Spinal cord (tissue), 10 donors: ENCODE measurements around the gene SLC8A1. TPM values are rescaled to one million over a fixed set of nuclear protein-coding genes. Genes with fewer than 3 reads are reported as not detected.
A peak's percentile ranks its signal among the peaks of the same experiment; 100 is the strongest.

Source experiments
- DNase-seq, 6 donors: peaks; one replicate each; pipeline versions ENCODE4 v3.0.0 to v3.0.0-alpha.2; 2013 to 2015; ENCODE audit warnings: low spot score in 6 of 6, low read depth in 4 of 6
- H3K27ac ChIP-seq: one replicate; pipeline ENCODE4 v1.5.1; 2013; ENCODE audit warnings: low read depth, low read length, control low read depth
- H3K27me3 ChIP-seq: one replicate; pipeline ENCODE4 v1.6.1; 2013; ENCODE audit warnings: low read length; ENCODE audit not compliant: control insufficient read depth, insufficient read depth
- H3K36me3 ChIP-seq: one replicate; pipeline ENCODE4 v1.6.1; 2013; ENCODE audit warnings: low read length; ENCODE audit not compliant: control insufficient read depth, insufficient read depth
- H3K4me1 ChIP-seq: one replicate; pipeline ENCODE4 v1.6.1; 2013; ENCODE audit warnings: low read length; ENCODE audit not compliant: control insufficient read depth, insufficient read depth
- H3K4me3 ChIP-seq: one replicate; pipeline ENCODE4 v1.5.1; 2013; ENCODE audit warnings: low read depth, low read length, control low read depth
- H3K9me3 ChIP-seq: one replicate; pipeline ENCODE4 v1.6.1; 2013; ENCODE audit warnings: low read length; ENCODE audit not compliant: control insufficient read depth, insufficient read depth
- WGBS: methylation state at CpG from one replicate; pipeline ENCODE4 v1.1.5; 2013; ENCODE audit warnings: missing lambda C conversion rate; ENCODE audit not compliant: insufficient coverage; 5-methylcytosine and 5-hydroxymethylcytosine counted together
- polyA plus RNA-seq, 2 donors: library from polyadenylated mRNA; unstranded; fragments of 120-200 nt; gene quantifications; one replicate each; pipeline ENCODE4 v1.2.1, GENCODE V29; 2013; ENCODE audit not compliant: insufficient read length in 2 of 2
- total RNA-seq, 2 donors: library from RNA; depleted of rRNA in 1 of 2; stranded (reverse); fragments of 120-200 nt in 1 of 2; fragments of >200 nt in 1 of 2; gene quantifications; one replicate each; pipeline versions ENCODE4 v1.2.3 to v1.2.4, GENCODE V29; 2013 to 2014
- donor health status: healthy.

SLC8A1 gene
- total and polyA plus RNA-seq, 4 donors: 21.9 to 137 (median 56.3) TPM

- peak in 2 of 6 donors; percentile 64 to 86 for DNase-seq
- no peaks in the 10 kb centered on the region for H3K9me3 ChIP-seq
- H3K4me3 ChIP-seq: no peak overlapping the region
- 33% methylated on average over 1 of the region's 2 CpGs for WGBS
- H3K36me3 ChIP-seq: no peaks in the 10 kb centered on the region
- H3K4me1 ChIP-seq: no peaks in the 10 kb centered on the region
- H3K27me3 ChIP-seq: no peaks in the 10 kb centered on the region
- no peak overlapping the region for H3K27ac ChIP-seq
Observed at GRCh38 chr2:40251137-40251536, 200.8 kb downstream of the SLC8A1 start.

GRCh38 chr2:40249577-40249976 lies 202.3 kb downstream of the SLC8A1 start:
- no CpG with 5 or more reads among the region's 2 CpGs for WGBS
- Histone ChIP-seq H3K4me1 (no peaks in the 10 kb centered on the region), H3K27me3 (no peaks in the 10 kb centered on the region), H3K36me3 (no peaks in the 10 kb centered on the region), H3K4me3 (no peak overlapping the region), H3K27ac (no peak overlapping the region), H3K9me3 (no peaks in the 10 kb centered on the region)
- DNase-seq: no peak

- no peak for DNase-seq
- H3K27ac ChIP-seq: no peak overlapping the region
- H3K9me3 ChIP-seq: no peaks in the 10 kb centered on the region
- H3K4me3 ChIP-seq: no peak overlapping the region
- no peaks in the 10 kb centered on the region for H3K4me1 ChIP-seq
- WGBS: no CpG with 5 or more reads among the region's 1 CpG
- no peaks in the 10 kb centered on the region for H3K36me3 ChIP-seq
- H3K27me3 ChIP-seq: no peaks in the 10 kb centered on the region
Observed at GRCh38 chr2:40248294-40248693, 203.6 kb downstream of the SLC8A1 start.

GRCh38 chr2:40244675-40245074 lies 207.2 kb downstream of the SLC8A1 start:
- DNase-seq: peak in 1 of 6 donors; percentile 44

GRCh38 chr2:40244251-40244650 lies 207.6 kb downstream of the SLC8A1 start:
- H3K9me3 ChIP-seq: no peaks in the 10 kb centered on the region
- no peak overlapping the region for H3K4me3 ChIP-seq
- H3K27ac ChIP-seq: no peak overlapping the region
- H3K4me1 ChIP-seq: no peaks in the 10 kb centered on the region
- no peaks in the 10 kb centered on the region for H3K36me3 ChIP-seq
- 60% methylated on average over 2 of the region's 6 CpGs for WGBS
- H3K27me3 ChIP-seq: no peaks in the 10 kb centered on the region
- no peak for DNase-seq

More at GRCh38 chr2:40244675-40245074, 207.2 kb downstream of the SLC8A1 start:
- Histone ChIP-seq H3K4me1 (no peaks in the 10 kb centered on the region), H3K27ac (no peak overlapping the region), H3K27me3 (no peaks in the 10 kb centered on the region), H3K36me3 (no peaks in the 10 kb centered on the region), H3K9me3 (no peaks in the 10 kb centered on the region), H3K4me3 (no peak overlapping the region)
- 0% methylated on average over 1 of the region's 1 CpG for WGBS

- DNase-seq: peak in 1 of 6 donors; percentile 47
- Histone ChIP-seq H3K27ac (peak overlapping the region; percentile 11), H3K27me3 (no peaks in the 10 kb centered on the region), H3K36me3 (no peaks in the 10 kb centered on the region), H3K4me1 (no peaks in the 10 kb centered on the region), H3K9me3 (no peaks in the 10 kb centered on the region), H3K4me3 (no peak overlapping the region)
- WGBS: no CpG with 5 or more reads among the region's 3 CpGs
Observed at GRCh38 chr2:40243581-40244187, 208.2 kb downstream of the SLC8A1 start.

- no peaks in the 10 kb centered on the region for H3K4me1 ChIP-seq
- H3K27me3 ChIP-seq: no peaks in the 10 kb centered on the region
- H3K4me3 ChIP-seq: no peak overlapping the region
- no peaks in the 10 kb centered on the region for H3K9me3 ChIP-seq
- no peak overlapping the region for H3K27ac ChIP-seq
- H3K36me3 ChIP-seq: no peaks in the 10 kb centered on the region
- WGBS: 0% methylated on average over 1 of the region's 3 CpGs
- no peak for DNase-seq
Observed at GRCh38 chr2:40242315-40242714, 209.6 kb downstream of the SLC8A1 start.

GRCh38 chr2:40240070-40240469 lies 211.8 kb downstream of the SLC8A1 start:
- no peaks in the 10 kb centered on the region for H3K4me1 ChIP-seq
- H3K9me3 ChIP-seq: no peaks in the 10 kb centered on the region
- DNase-seq: peak in 1 of 6 donors; percentile 76
- no peaks in the 10 kb centered on the region for H3K36me3 ChIP-seq
- H3K27me3 ChIP-seq: no peaks in the 10 kb centered on the region
- WGBS: 12% methylated on average over 3 of the region's 5 CpGs
- peak overlapping the region; percentile 29 for H3K27ac ChIP-seq
- no peak overlapping the region for H3K4me3 ChIP-seq

GRCh38 chr2:40230707-40231432 lies 221.0 kb downstream of the SLC8A1 start:
- WGBS: 80% methylated on average over 1 of the region's 3 CpGs
- Histone ChIP-seq H3K36me3 (no peaks in the 10 kb centered on the region), H3K27me3 (no peaks in the 10 kb centered on the region), H3K4me1 (no peaks in the 10 kb centered on the region), H3K27ac (no peak overlapping the region), H3K4me3 (no peak overlapping the region), H3K9me3 (no peaks in the 10 kb centered on the region)
- peak in 1 of 6 donors; percentile 24 for DNase-seq

GRCh38 chr2:40230186-40230585 lies 221.7 kb downstream of the SLC8A1 start:
- H3K4me3 ChIP-seq: no peak overlapping the region
- no peak for DNase-seq
- H3K27me3 ChIP-seq: no peaks in the 10 kb centered on the region
- WGBS: no CpG with 5 or more reads among the region's 1 CpG
- H3K36me3 ChIP-seq: no peaks in the 10 kb centered on the region
- H3K4me1 ChIP-seq: no peaks in the 10 kb centered on the region
- H3K9me3 ChIP-seq: no peaks in the 10 kb centered on the region
- no peak overlapping the region for H3K27ac ChIP-seq
